ENCODE data around the gene FAM163B.

Gene FAM163B

DNA sequence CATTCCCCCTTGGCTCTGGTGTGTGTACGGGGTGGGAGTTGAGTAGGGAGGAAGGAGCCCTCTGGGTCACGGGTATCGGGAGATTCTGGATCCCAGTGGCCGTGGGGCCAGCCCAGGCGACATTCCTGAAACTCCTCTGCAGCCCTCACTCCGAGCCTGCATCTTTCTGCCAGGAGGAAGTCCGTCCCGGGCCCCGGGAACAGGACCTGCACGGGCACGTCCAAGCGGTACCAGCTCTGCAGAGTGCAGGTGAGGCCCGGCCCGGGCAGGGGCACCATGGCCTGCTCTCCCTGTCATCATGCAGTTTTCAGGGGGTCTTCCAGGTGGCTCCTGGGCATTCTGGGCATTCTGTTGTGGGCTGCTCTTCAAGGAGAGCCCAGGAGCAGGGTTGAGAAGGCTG is 71.0 kb downstream of the FAM163B start:
- DNase-seq: no peak
- Histone ChIP-seq H3K9me3 (no peaks in the 10 kb centered on the region), H3K27me3 (no peaks in the 10 kb centered on the region), H3K4me3 (ENCODE audit: low read depth, low read length) (no peak overlapping the region), H3K36me3 (no peaks in the 10 kb centered on the region; the same call in 1 of the 2 replicates), H3K4me1 (peaks cover 24% of the 10 kb centered on the region)
- TF ChIP-seq, protein P1, sequence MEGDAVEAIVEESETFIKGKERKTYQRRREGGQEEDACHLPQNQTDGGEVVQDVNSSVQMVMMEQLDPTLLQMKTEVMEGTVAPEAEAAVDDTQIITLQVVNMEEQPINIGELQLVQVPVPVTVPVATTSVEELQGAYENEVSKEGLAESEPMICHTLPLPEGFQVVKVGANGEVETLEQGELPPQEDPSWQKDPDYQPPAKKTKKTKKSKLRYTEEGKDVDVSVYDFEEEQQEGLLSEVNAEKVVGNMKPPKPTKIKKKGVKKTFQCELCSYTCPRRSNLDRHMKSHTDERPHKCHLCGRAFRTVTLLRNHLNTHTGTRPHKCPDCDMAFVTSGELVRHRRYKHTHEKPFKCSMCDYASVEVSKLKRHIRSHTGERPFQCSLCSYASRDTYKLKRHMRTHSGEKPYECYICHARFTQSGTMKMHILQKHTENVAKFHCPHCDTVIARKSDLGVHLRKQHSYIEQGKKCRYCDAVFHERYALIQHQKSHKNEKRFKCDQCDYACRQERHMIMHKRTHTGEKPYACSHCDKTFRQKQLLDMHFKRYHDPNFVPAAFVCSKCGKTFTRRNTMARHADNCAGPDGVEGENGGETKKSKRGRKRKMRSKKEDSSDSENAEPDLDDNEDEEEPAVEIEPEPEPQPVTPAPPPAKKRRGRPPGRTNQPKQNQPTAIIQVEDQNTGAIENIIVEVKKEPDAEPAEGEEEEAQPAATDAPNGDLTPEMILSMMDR (IDR thresholded peaks at IDR 0.05; ENCODE audit: low read depth, low read length): no peak

DNA sequence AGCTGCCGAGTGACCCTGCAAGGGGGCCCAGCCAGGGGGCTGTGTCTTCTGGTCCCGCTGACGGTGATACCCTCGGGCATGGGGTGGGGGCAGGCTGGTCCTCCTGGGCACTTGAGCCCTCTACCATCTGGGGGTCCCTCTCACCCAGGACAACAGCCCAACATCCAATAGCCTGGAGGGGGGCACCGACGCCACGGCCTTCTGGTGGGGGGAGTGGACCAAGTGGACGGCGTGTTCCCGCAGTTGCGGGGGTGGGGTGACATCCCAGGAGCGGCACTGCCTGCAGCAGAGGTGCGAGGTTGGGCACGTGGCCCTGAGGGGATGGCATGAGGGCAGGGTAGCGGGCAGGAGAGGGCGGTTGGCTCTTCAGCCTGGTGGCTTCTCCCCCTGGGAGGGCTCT is 71.9 kb downstream of the FAM163B start:
- TF ChIP-seq, protein P1 (IDR thresholded peaks at IDR 0.05; ENCODE audit: low read depth, low read length): no peak
- H3K36me3 ChIP-seq: no peaks in the 10 kb centered on the region; the same call in 1 of the 2 replicates
- H3K4me3 ChIP-seq (ENCODE audit: low read depth, low read length): no peak overlapping the region
- H3K4me1 ChIP-seq: peaks cover 31% of the 10 kb centered on the region
- no peaks in the 10 kb centered on the region for H3K9me3 ChIP-seq
- no peak for DNase-seq
- no peaks in the 10 kb centered on the region for H3K27me3 ChIP-seq

DNA sequence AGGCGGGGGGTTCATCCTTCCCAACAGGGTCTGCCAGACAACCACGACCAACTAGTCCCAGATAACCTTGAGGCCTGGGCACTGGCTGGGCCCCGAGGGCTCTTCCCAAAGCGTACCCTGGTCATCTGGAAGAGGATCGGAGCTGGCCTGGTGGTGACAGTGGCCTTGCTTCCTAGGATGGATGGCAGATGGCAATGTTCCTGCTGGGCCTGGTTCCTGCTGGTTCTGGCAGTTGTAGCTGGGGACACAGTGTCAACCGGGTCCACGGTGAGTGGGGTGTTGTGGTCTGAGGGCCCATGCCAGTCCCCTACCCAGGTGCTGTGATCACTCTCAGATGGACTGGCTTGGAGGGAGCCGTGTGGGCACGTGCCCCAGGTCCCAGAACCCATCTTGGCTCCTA is 72.7 kb downstream of the FAM163B start:
- TF ChIP-seq, protein P1 (IDR thresholded peaks at IDR 0.05; ENCODE audit: low read depth, low read length): no peak
- peaks cover 31% of the 10 kb centered on the region for H3K4me1 ChIP-seq

DNA sequence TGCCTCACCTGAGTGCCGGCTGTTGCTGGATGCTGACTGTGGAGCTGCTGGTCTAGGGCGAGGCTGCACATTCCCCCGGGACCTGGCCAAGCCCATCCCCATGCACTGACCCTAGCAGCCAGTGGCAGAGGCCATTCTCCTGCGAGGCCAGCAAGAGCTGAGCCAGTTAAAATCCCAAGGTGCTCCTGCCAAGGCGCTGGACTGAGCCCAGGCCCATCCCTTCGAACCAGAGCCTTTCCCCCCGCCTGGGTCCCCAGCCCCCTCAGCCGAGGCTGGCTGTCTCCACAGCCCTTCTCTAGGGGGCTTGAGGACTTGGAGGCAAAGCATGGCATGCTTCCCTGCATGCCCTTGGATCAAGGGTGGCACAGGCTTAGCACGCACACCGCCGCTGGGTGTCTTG is 73.1 kb downstream of the FAM163B start:
- H3K4me3 ChIP-seq (ENCODE audit: low read depth, low read length): no peak overlapping the region
- no peak for DNase-seq
- no peaks in the 10 kb centered on the region for H3K36me3 ChIP-seq
- H3K9me3 ChIP-seq: no peaks in the 10 kb centered on the region
- peaks cover 31% of the 10 kb centered on the region for H3K4me1 ChIP-seq
- no peaks in the 10 kb centered on the region for H3K27me3 ChIP-seq
- TF ChIP-seq, protein P1 (IDR thresholded peaks at IDR 0.05; ENCODE audit: low read depth, low read length): no peak

More for the DNA sequence above, 72.7 kb downstream of the FAM163B start:
- no peak overlapping the region for H3K4me3 ChIP-seq (ENCODE audit: low read depth, low read length)
- H3K36me3 ChIP-seq: no peaks in the 10 kb centered on the region; the same call in 1 of the 2 replicates
- no peaks in the 10 kb centered on the region for H3K27me3 ChIP-seq
- H3K9me3 ChIP-seq: no peaks in the 10 kb centered on the region
- no peak for DNase-seq

DNA sequence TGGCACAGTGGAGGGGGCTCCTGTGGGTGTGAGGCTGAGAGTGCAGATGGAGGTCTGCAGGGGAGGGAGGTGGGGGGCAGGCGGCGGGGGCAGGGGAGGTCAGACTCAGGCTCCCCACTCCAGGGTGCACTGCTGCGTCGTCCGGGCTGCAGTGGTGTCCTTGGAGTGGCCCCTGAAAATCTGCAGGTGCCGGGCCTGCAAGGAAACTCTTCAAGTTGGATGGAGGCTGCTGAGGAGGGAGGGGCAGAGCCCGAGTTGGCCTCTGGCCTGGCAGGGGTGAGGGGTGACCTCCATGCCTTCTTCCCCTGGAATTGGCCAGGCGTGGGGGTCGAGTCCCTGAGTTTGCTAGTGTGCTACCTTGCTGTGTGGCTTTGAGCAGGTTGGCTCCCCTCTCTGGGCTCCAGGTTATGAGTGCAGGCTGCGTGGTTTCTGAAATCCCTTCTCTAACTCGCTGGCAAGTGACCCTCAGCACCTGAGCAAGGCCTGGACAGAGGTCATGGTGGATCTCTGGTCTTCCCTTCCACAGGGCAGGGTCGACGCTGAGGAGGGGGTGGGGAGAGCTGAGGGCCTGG is 73.8 kb downstream of the FAM163B start:
- Histone ChIP-seq H3K9me3 (no peaks in the 10 kb centered on the region), H3K4me3 (ENCODE audit: low read depth, low read length) (peak overlapping the region; percentile 34), H3K36me3 (no peaks in the 10 kb centered on the region), H3K4me1 (peaks cover 31% of the 10 kb centered on the region), H3K27me3 (no peaks in the 10 kb centered on the region)
- no peak for DNase-seq
- TF ChIP-seq, protein P1 (IDR thresholded peaks at IDR 0.05; ENCODE audit: low read depth, low read length): no peak

DNA sequence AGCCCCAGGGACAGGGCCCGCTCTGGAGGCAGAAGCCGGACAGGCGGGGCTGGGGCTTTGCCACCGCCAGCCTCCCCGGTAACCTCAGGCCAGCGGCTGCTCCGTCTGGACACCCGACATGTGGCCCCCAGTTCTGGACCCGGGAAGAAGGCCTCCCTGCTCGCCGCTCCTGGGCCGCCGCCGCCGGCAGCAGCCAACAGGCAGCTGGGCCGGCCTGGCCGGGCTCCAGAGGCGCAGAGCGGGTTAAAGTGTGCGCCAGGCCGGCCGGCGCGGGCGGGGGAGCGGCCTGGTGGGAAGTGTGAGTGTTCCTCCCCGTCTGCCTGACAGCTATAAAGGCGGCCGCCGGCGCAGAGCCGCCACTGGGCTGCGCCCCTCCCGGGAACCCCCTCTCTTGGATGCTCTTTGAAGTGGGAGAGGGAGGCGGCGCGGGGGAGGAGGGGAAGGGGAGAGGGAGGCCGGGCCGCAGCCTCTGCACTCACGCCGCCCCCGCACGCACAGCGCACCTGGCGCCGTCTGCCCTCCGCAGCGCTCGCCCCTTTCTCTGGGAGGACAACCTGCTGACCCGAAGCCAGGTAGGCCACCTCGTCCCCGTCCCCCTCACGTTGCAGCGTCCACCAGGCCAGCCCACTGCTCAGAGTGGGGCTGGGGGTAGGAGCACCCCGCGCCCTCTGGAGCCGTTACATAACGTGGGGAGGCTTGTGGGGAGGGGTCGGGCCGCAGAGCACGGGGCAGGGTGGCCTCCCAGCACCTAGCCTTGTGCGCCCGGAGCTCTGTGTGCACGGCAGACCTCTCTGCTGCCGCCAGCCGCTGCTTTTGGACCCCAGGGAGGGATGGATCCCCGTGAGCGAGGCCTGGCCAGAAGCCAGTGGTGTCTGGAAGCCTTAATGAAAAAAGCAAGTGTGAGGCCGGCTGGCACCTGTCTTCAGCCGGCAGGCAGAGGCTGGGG is 74.6 kb downstream of the FAM163B start, which contains the start of gene ADAMTSL2:
Gene ADAMTSL2, plus strand, starts transcription at position 359 of the 946 bp plus-strand sequence. CDS start 2,009 bp downstream, outside the sequence.
- Histone ChIP-seq H3K27me3 (no peaks in the 10 kb centered on the region), H3K4me3 (ENCODE audit: low read depth, low read length) (peak within 1 kb of the TSS; percentile 58), H3K36me3 (no peaks in the 10 kb centered on the region), H3K9me3 (no peaks in the 10 kb centered on the region), H3K4me1 (peaks cover 31% of the 10 kb centered on the region)
- TF ChIP-seq, protein P1 (IDR thresholded peaks at IDR 0.05; ENCODE audit: low read depth, low read length): no peak
- DNase-seq: peak; percentile 94
